NCI-H2227 (cell line): Measurements from ENCODE around the gene ABCC10.
"Not testable (repeated sequence)": the region's sequence is repeated elsewhere in the genome, so short reads cannot be mapped to it uniquely, and the experiment has no call there.

Experiments used
- DNase-seq: peaks from one replicate; lab custom pipeline; 2025; ENCODE audit not compliant: unreplicated experiment; lab: John Stamatoyannopoulos, UW

Gene ABCC10

GRCh38 chr6:43407296-43407695, 20.0 kb upstream of the ABCC10 start:
- DNase-seq, result no peak

- DNase-seq, result no peak
These were observed 19.1 kb upstream of the ABCC10 start for GRCh38 chr6:43408259-43408658.

DNA sequence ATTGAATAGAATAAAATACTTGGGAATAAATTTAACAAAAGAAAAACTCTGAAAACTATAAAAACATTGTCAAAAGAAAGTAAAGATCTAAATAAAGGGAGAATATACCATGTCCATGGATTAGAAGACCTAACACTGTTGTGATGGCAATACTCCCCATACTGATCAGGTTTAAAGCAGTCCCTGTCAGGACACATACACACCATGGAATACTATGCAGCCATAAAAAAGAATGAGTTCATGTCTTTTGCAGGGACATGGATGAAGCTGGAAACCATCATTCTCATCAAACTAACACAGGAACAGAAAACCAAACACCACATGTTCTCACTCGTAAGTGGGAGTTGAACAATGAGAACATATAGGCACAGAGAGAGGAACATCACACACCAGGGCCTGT, 16.6 kb upstream of the ABCC10 start:
- not testable (repeated sequence) for DNase-seq

DNA sequence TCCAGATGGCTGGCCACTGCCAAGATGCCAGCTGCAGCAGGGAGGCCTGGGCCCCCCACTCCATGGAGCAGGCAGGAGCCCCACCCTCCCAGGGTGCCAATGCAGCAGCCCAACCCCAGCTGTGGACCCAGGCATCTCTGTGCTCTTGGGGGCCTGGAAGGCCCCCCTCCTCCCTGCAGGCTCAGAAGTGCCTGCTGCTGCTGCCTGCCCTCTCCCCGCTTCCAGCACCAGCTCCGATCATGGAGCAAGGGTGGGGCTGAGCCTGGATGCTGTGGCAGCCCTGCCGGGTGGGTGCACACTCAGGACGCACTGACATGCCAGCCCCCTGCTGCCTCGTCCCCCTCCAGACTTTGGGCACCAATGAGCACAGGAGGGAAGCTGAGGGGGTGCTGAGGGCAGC, 14.8 kb upstream of the ABCC10 start:
- no peak for DNase-seq

DNA sequence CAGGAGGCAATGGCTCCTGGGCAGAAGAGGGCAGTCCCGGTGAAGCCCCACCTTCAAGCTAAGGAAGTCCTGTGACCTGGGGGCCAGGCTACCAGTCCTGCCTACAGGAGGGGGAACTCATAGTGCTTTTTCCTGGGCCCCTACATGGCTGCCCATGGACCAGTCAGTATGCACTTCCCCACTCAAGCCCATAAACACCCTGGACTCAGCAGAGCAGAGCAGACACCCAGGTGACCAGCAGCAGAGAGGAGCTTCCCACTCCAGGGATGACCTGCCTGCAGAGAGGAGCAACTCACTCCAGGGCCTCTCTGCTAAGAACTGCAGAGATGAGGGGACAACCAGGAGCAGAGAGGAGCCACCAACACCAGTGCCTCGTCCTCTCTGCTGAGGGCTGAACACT, 14.3 kb upstream of the ABCC10 start:
- DNase-seq, result no peak

DNA sequence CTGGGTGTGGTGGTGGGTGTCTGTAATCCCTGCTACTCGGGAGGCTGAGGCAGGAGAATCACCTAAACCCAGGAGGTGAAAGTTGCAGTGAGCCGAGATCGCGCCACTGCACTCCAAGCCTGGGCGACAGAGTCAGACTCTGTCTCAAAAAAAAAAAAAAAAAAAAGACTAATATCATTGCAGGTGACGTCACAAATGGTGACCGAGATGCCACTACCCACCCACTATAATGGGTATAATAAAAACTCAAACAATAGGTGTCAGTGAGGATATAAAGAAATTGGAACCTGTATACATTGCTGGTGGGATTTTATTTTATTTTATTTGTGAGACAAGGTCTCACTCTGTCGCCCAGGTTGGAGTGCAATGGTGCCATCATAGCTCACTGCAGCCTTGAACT, 12.1 kb upstream of the ABCC10 start:
- not testable (repeated sequence) for DNase-seq

DNA sequence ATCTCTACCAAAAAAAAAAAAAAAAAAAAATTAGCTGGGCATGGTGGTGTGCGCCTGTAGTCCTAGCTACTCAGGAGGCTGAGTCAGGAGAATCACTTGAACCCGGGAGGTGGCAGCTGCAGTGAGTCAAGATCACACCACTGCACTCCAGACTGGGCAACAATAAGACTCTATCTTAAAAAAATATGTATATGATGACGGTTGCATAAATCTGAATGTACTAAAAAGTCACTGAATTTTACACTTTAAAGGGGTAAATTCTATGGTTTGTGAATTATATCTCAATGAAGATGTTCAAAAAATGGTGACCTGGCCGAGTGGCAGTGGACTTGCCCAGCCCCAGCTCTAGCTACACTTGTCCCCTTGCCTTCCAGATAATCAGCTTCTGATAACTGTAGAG, 10.4 kb upstream of the ABCC10 start:
- DNase-seq, result no peak

GRCh38 chr6:43420012-43420709, 7.2 kb upstream of the ABCC10 start:
- DNase-seq, result no peak

GRCh38 chr6:43421831-43422230, 5.5 kb upstream of the ABCC10 start:
- no peak for DNase-seq

- not testable (repeated sequence) for DNase-seq
These were observed 2.3 kb upstream of the ABCC10 start for GRCh38 chr6:43425083-43425482.

DNA sequence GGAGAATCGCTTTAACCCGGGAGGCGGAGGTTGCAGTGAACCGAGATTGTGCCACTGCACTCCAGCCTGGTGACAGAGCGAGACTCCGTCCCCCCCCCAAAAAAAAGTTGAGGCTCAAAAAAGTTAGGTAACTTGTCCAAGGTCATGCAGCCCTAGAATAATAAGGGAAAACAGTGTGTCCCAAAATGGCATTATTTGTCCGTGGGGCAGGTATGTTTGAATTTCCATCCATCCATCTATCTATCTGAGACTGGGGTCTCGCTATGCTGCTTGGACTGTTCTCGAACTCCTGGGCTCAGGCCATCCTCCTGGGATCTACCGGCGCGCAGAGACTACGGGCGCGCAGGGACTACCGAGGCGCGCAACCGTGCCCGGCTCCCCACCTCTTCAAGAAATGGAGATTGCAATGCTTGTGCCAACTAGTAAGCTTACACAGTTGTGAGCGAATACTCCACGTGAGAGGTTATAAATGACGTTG, 374 bp upstream of the ABCC10 start:
- no peak for DNase-seq

- DNase-seq, result no peak
These were observed 800 bp downstream of the ABCC10 start for GRCh38 chr6:43428112-43428570.

DNA sequence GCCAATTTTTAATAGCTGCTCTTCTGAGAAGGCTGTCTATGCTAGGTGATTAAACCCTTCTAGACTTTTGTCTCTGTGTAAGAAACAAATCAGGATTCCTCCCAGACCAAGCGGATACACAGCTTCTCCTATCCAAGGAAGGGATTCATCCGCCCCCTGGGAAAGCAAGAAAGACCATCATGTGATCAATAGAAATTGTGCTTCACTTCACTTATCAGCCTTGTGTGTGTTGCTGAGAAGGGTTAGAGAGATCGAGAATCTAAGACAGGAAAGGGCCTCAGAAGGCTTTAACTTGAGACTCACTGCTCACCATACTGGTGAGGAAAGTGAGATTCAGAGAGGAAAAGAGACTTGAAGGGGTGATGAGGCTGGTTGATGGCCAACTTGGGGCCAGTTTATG, 1.5 kb downstream of the ABCC10 start:
- no peak for DNase-seq

GRCh38 chr6:43432009-43432945, 4.9 kb downstream of the ABCC10 start:
- no peak for DNase-seq

DNA sequence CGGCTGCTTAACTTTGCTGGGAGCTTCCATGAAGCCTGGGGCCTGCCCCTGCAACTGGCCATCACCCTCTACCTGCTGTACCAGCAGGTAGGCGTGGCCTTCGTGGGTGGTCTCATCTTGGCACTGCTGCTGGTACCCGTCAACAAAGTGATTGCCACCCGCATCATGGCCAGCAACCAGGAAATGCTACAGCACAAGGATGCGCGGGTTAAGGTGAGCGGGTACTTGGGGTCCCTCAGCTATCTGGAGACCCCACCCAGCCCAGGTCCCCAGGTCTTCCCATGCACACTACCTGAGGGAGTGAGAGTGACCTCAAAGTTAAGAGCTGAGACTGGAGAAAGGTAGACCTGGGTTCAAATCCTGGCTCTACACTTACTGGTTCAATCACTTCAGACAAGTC, 5.8 kb downstream of the ABCC10 start:
- DNase-seq, result no peak

- DNase-seq, result no peak
These were observed 6.9 kb downstream of the ABCC10 start for GRCh38 chr6:43434001-43434840.

DNA sequence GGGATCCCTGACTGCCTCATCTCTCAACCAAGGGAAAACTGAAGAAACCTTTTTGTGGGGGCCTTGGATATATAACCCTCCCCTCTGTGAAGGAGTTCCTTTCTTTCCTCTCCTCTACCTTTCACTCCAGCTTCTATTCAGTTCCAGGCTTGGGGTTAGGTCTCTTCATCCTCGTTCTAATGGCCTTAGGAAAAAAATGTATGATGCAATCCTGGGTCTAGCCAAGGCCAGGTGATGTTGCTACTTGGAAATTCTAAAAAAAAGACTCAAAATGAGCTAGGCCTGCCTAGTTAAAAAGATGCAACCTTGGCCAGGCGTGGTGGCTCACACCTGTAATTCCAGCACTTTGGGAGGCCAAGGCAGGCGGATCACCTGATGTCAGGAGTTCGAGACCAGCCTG, 7.6 kb downstream of the ABCC10 start:
- no peak for DNase-seq

DNA sequence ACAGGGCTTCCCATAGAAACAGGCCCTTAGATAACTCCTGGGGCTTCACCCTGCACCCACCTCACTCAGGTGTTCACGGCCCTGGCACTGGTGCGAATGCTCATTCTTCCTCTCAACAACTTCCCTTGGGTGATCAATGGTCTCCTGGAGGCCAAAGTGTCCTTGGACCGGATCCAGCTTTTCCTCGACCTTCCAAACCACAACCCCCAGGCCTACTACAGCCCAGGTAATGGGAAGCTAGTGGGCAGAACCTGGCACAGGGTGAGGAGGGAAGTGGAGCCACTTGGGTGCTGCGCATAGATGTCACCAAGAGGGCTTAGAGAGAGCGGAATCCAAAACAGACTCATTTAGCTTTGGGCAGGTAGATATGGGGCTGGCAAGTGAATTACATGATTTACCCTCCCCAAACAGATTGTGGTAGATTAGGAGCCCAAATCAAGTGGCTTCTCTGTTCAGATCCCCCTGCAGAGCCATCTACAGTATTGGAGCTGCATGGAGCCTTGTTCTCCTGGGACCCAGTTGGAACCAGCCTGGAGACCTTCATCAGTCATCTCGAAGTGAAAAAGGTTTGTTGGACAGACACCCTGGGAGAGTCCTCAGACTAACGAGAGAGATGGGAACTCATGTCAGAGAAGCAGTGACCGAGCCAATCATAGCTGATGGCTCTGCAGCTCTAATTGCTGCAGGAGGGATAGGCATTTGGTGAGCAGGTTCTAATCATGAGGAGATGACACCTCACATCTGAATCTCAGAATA, 8.5 kb downstream of the ABCC10 start:
- no peak for DNase-seq

DNA sequence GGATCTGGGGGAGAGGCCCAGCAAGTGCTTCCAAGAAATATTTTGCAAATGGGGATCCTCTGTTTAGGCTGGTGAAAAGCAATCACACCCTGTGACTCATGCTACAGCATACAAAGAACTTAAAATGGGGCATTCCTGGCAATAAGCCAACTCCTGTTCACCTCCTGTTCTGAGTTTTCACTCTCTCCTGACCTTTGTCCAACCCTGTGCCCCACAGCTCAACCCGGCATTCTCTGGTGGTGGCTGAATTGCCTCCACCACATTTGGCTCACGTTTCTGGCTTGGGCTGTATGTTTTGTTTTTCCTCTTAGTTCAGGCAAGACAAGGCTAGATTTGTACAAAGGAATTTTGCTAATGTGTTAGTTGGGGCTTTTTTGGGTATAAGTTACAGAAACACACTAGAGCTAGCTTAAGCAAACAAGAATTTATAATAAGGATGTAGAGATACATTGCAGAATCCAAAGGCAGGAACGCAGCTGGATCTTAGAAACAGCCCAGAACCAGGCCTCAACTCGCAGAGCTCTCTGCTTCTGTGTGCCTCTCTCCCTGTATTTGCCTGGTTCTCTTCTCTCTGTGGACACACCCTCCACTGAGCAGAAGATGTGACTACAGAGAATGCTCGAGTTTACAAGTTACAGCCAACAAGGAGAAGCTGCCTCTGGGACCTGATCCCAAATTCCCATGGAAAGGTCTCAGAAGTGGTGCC, 9.4 kb downstream of the ABCC10 start:
- no peak for DNase-seq

DNA sequence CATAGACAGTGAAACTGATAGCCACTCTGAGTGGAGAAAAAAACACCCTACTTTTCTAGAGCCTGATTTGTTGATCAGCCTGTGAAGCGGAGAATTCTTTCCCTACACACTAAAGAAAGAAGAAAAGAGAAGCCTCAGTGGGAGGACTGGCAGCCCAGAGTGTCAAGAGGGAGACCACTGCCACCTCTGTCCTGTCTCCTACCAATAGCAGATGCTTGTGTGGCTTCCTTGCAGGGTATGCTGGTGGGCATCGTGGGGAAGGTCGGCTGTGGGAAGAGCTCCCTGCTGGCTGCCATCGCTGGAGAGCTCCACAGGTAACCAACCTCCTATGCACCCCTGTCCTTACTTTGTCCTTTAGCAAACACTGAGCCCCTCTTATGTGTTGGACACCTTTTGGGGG, 10.4 kb downstream of the ABCC10 start:
- no peak for DNase-seq
